ENCODE data around the gene DALRD3. TPM values are rescaled to one million over a fixed set of nuclear protein-coding genes. Genes with fewer than 3 reads are reported as not detected.

Gene DALRD3
- total and polyA plus RNA-seq, 2 experiments from 2014 or later = 54.6 to 78.0 TPM

- TF ChIP-seq CTCF (IDR thresholded peaks at IDR 0.05; ENCODE audit: low read depth, low read length) = no peak
- H3K36me3 ChIP-seq = peaks cover 47% of the 10 kb centered on the region
Observed at GRCh38 chr3:48980295-48980694, 38.1 kb downstream of the DALRD3 start.

GRCh38 chr3:48979451-48979850 is 38.9 kb downstream of the DALRD3 start:
- H3K36me3 ChIP-seq = peaks cover 56% of the 10 kb centered on the region
- H3K4me1 ChIP-seq (ENCODE audit: low read depth) = no peaks in the 10 kb centered on the region
- no peaks in the 10 kb centered on the region for H3K9me3 ChIP-seq (ENCODE audit: low read depth)
- no peaks in the 10 kb centered on the region for H3K27me3 ChIP-seq
- no peak for TF ChIP-seq CTCF (IDR thresholded peaks at IDR 0.05; ENCODE audit: low read depth, low read length)
- no peak overlapping the region for H3K27ac ChIP-seq
- no peak for DNase-seq (ENCODE audit: low read depth in 1 of 2, low spot score in 1 of 2)
- H3K4me3 ChIP-seq = no peak overlapping the region

More at GRCh38 chr3:48980295-48980694, 38.1 kb downstream of the DALRD3 start:
- H3K4me1 ChIP-seq (ENCODE audit: low read depth) = no peaks in the 10 kb centered on the region
- DNase-seq (ENCODE audit: low read depth in 1 of 2, low spot score in 1 of 2) = no peak
- H3K27me3 ChIP-seq = no peaks in the 10 kb centered on the region
- no peak overlapping the region for H3K27ac ChIP-seq
- H3K4me3 ChIP-seq = no peak overlapping the region
- no peaks in the 10 kb centered on the region for H3K9me3 ChIP-seq (ENCODE audit: low read depth)

- no peak for DNase-seq (ENCODE audit: low read depth in 1 of 2, low spot score in 1 of 2)
- Histone ChIP-seq H3K4me1 (ENCODE audit: low read depth) (no peaks in the 10 kb centered on the region), H3K27ac (no peak overlapping the region), H3K9me3 (ENCODE audit: low read depth) (no peaks in the 10 kb centered on the region), H3K27me3 (no peaks in the 10 kb centered on the region), H3K36me3 (peaks cover 61% of the 10 kb centered on the region), H3K4me3 (no peak overlapping the region)
- no peak for TF ChIP-seq CTCF (IDR thresholded peaks at IDR 0.05; ENCODE audit: low read depth, low read length)
Observed at GRCh38 chr3:48974076-48974864, 44.1 kb downstream of the DALRD3 start.

GRCh38 chr3:48970586-48970985 is 47.8 kb downstream of the DALRD3 start:
- Histone ChIP-seq H3K27ac (no peak overlapping the region), H3K27me3 (no peaks in the 10 kb centered on the region), H3K4me1 (ENCODE audit: low read depth) (no peaks in the 10 kb centered on the region), H3K9me3 (ENCODE audit: low read depth) (no peaks in the 10 kb centered on the region), H3K4me3 (no peak overlapping the region), H3K36me3 (peaks cover 60% of the 10 kb centered on the region)
- DNase-seq (ENCODE audit: low read depth in 1 of 2, low spot score in 1 of 2) = no peak
- TF ChIP-seq CTCF (IDR thresholded peaks at IDR 0.05; ENCODE audit: low read depth, low read length) = no peak

- TF ChIP-seq CTCF (IDR thresholded peaks at IDR 0.05; ENCODE audit: low read depth, low read length) = no peak
- Histone ChIP-seq H3K27me3 (no peaks in the 10 kb centered on the region), H3K4me1 (ENCODE audit: low read depth) (no peaks in the 10 kb centered on the region), H3K36me3 (peaks cover 47% of the 10 kb centered on the region), H3K9me3 (ENCODE audit: low read depth) (no peaks in the 10 kb centered on the region), H3K4me3 (no peak overlapping the region), H3K27ac (no peak overlapping the region)
- DNase-seq (ENCODE audit: low read depth in 1 of 2, low spot score in 1 of 2) = no peak
Observed at GRCh38 chr3:48966876-48967361, 51.5 kb downstream of the DALRD3 start.

Data from cardiac muscle cell (in vitro differentiated cells and primary cell).